GM18508 (cell line): Measurements from ENCODE around the gene POC1A.

ENCODE experiments used
- ATAC-seq: cut with Tn5 transposase; IDR thresholded peaks from one replicate; pipeline ENCODE4 v1.9.1; 2021; ENCODE audit warnings: moderate number of reproducible peaks; ENCODE audit not compliant: insufficient read depth, unreplicated experiment

Gene POC1A

DNA sequence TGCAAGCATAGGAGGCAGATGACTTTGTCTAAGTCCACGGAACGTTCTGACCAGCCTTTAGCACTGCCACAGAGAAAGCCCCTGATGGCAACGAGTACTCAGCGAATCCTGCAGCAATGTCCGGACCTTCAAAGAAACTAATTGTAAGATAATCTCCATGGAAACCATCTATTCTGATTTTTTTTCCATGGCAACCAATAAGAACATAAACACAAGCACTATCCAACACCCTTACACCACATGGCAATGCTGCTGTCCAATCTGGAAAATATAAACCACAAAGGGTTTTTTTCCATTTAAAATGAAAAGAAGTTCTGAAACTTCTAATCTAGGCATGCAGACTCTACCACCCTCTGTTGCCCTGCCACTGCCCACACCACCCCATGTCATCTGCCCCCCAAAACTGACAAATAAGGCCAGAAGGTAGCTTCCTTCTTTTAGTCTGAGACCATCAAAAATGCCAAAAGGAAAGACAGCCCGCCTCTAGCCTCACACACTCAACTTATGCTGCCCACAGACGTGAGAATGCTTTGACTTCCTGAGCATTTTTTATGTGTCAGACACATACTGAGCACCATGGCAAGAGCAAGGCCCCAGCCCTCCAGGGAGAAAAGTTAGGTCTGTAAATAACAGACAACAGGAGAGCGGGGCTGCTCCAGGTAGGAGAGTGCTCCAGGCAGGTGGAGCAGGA is 44.5 kb downstream of the POC1A start:
- ATAC-seq = no peak

GRCh38 chr3:52108302-52109232 is 45.7 kb downstream of the POC1A start:
- no peak for ATAC-seq

DNA sequence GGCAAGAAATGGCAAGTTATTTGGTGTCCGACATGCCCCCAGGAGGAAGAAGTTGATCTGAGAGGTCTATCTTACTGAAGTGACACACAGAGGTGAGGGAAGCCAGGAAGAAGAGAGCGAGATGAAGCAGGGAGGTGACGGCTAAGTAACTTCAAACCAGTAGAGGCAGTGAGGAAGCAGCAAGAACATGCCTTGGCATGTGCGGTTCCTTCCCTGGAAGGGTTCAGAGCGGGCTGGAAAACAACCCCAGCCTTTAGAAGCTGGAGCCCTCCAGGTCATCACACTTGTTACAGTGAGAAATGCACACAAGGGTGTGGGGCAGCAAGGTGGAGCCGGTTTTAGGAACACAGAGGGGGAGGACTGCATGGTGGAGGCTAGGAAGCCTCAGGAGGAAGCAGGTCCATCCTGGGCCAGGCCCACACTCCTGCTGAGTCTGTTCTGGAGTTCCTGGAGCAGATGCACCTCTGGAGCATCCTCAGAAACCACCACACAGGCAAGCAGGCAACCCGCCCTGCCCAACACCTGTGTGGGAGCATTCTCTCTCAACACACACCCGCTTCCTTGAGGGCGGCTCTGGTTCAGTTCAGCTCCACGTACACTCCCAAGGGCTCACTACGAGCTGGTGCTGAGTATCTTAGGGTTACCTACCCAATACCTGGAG is 47.1 kb downstream of the POC1A start:
- ATAC-seq = no peak

- ATAC-seq = no peak
These were observed 49.3 kb downstream of the POC1A start for GRCh38 chr3:52104684-52105640.

GRCh38 chr3:52102934-52103333 is 51.3 kb downstream of the POC1A start:
- no peak for ATAC-seq

GRCh38 chr3:52099001-52099401 is 55.2 kb downstream of the POC1A start:
- ATAC-seq = no peak

DNA sequence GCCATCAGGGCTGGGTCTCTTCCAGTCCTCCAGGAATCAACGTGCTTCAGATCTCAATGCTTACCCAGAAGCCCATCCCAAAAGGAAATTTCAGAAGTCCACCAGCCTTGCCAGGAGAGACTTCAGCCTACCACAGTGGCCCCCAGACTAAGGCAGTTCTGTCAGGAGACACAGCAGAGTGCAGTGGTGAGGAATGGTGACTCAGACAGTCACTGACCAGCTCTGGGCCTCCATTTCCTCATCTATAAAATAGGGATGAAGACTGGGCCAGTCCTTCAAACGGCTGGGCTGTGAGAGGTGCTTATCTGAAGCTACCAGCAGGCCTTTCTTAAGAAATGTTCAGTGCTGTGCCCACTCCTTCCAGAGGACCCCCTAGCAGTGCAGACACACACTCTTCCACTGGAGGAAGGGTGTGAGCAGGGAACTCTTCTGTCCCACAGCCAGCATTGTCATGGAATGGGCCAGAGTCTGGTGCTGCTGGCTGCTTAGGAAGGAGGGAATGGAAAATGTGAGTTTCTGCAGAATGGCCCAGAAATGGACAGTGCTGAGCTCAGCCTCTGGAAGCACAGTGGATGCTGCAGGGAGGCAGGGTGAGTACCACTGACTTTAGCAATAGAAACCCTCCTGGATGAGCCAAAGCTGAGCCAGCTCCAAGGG is 56.2 kb downstream of the POC1A start:
- ATAC-seq = no peak

- ATAC-seq = no peak
These were observed 58.0 kb downstream of the POC1A start for GRCh38 chr3:52095990-52096775.

GRCh38 chr3:52094571-52095485 is 59.4 kb downstream of the POC1A start:
- ATAC-seq = no peak

- ATAC-seq = no peak
These were observed 60.3 kb downstream of the POC1A start for GRCh38 chr3:52093756-52094545.

- no peak for ATAC-seq
These were observed 61.3 kb downstream of the POC1A start for GRCh38 chr3:52092891-52093290.

DNA sequence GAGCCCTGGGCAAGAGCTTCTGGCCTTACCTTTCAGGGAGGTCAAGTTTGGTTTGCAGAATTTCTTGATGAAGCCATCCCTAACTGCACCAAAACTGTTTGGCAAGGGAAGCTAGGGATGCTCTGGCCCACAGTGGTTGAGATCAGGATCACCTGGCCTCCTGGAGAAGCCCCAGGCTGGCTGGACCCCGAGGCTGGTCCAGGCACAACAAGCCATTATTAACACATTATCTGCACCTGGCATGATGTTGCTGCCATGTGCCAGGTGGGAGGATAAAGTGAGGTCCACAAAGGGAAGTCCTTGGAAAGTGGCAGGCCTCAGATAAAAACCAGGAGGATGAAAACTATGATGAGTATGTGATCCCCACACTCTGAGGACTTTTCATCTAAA is 62.0 kb downstream of the POC1A start:
- no peak for ATAC-seq

- no peak for ATAC-seq
These were observed 62.5 kb downstream of the POC1A start for GRCh38 chr3:52091586-52092270.

- no peak for ATAC-seq
These were observed 63.2 kb downstream of the POC1A start for GRCh38 chr3:52090933-52091468.

- ATAC-seq = no peak
These were observed 63.9 kb downstream of the POC1A start for GRCh38 chr3:52090131-52090932.
